ENCODE data around the gene PLEKHA1.

Gene PLEKHA1

DNA sequence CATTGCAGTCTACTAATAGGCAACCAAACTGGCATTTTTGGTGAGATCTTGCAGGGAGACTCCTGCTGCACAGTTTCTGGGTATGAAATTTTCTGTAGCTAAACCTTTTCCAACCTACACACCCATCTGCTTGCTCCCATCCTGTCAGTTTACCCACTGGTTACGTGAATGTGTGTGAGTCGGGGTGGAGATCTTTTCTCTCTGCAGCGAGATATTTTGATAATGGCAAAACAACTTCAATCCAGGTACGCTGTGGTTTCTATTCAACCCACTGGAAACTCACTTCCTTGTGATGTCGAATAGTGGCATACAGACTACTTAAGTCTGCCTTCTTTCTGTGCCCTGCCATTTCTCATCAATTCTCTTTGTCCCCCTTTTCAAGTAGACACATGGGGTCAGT, 4.5 kb downstream of the PLEKHA1 start:
- no peak for DNase-seq (ENCODE audit: low spot score)

DNA sequence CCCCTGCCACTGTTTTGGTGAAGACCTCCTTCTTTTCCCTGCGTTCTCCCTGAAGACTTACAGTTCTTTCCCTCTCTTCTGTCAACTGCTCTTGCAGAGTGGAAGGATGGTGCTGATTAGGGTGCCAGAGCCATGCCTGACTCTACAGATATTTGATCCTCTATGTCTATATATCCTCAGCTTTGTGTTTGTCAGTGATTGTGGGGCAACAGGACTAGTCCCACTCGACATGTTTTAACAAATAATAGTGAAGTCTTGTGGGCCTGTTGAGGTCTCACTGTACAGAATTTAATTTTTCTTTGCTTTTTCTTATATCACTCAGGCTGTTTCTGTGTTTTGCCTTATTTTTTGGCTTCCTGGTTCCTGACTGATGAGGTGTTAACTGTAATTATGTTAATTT, 5.0 kb downstream of the PLEKHA1 start:
- no peak for DNase-seq (ENCODE audit: low spot score)

DNA sequence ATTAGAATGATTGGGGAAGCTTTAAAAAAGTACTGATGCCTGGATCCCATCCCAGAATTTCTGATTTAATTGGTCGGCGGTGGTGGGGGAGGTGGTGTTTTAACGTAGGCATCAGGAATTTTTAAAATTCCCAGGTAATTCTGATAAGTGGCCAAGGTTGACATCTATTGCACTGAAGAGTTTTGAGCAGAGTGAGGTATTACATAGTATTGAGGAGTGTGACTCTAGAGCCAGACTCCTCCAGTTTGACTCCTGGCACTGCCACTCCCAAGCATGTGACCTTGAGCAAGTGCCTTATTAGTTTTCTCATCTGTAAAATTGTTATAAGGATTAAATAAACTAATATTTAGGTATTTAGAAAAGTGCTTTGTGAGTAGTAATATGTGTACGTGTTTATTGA, 6.2 kb downstream of the PLEKHA1 start:
- no peak for DNase-seq (ENCODE audit: low spot score)

DNA sequence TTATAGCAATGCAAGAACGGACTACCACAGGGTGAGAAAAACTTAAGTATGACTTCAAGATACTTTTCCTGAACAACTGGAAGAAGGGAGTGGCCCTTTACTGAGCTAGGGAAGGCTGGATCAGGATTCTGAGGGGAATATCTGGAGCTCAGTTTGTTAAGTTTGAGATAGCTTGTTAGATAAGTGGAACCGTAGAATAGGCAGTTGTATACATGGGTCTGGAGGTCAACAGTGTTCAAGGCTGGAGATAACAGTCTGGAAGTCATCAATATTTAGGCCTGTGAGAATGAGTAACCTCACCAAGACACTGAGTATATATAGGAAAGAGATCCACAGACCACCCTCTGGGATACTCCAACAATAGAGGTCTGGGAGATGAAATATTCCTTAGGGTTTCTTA, 7.2 kb downstream of the PLEKHA1 start:
- DNase-seq (ENCODE audit: low spot score): no peak

DNA sequence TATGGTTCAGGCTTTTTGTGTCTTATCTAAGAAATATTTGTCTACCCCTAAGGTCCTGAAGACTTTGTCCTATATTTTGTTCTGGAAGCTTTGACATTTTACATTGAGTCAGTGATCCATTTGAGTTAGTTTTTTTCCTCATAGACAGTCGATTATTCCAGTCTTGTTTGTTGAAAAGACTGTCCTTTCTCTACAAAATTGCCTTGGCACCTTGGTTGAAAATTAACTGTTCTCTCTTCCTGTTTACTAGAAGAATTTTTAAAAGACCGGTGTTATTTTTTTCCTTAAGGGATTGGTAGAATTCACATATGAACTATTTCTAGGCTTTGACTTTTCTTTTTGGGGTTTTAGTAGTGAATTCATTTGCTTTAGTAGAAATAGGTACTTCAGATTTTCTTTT, 12.0 kb downstream of the PLEKHA1 start:
- no peak for DNase-seq (ENCODE audit: low spot score)

DNA sequence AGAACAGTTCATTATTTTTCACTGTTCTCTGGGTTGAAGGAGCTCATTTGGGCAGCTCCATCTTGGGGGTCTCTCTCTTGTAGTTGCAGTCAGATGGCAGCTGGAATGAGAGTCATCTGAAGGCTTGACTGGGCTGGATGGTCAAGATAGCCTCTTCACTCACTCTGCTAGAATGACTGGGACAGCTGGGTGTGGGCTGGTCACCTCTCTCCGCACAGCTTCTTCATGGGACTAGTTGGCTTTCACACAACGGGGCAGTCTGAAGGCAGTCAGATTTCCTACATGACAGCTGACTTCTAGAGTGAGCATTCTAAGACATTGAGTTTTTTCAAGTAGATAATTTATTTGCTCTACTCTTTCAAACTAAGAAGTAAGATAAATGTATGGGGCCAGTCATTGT, 13.1 kb downstream of the PLEKHA1 start:
- no peak for DNase-seq (ENCODE audit: low spot score)

DNA sequence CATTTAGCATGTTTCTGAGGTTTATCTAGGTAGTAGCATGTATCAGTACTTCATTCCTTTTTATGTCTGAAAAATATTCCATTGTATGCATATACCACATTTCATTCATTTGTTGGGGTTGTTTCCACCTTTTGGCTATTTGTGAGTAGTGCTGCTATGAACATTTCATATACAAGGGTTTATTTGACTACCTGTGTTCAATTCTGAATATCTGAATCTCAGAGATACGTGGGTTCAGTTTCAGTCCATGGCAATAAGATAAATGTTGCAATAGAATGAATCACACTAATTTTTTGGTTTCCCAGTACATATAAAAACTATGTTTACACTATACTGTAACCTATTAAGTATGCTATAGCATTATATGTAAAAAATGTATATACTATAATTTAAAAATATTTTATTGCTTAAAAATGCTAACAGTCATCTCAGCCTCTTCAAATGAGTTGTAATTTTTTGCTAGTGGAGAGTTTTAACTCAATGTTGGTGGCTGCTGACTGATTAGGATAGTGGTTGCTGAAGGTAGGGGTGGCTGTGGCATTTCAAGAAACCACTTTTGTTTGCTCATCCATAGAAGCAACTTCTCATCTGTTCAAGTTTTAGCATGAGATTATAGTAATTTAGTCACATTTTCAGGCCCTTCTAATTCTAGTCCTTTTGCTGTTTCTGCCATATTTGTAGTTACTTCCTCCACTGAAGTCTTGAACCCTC, 13.9 kb downstream of the PLEKHA1 start:
- no peak for DNase-seq (ENCODE audit: low spot score)

DNA sequence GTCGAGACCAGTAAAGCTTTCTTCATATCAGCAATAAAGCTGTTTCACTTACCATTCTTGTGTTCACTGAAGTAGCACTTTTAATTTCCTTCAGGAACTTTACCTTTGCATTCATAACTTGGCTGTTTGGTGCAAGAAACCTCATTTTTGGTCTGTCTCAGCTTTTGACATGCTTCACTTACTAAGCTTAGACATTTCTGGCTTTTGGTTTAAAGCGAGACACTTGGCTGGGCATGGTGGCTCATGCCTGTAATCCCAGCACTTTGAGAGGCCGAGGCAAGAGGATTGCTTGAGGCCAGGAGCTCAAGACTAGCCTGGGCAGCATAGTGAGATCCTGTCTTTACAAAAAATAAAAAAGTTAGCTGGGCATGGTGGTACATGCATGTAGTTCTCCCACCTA, 15.8 kb downstream of the PLEKHA1 start:
- DNase-seq (ENCODE audit: low spot score): no peak

DNA sequence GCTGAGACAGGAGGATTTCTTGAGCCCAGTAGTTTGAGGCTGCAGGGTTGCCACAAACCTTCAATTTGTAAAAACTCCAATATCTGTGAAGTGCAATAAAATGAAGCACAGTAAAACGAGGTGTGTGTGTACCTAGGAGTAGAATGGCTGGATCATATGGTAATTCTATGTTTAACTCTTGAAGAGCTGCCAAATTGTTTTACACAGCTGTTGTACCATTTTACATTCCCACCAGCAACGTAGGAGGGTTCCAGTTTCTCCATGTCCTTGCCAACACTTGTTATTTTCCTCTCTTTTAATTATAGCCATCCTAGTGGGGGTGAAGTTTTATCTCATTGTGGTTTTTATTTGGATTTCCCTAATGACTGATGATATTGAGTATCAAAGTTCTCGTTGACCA, 16.2 kb downstream of the PLEKHA1 start:
- DNase-seq (ENCODE audit: low spot score): no peak

DNA sequence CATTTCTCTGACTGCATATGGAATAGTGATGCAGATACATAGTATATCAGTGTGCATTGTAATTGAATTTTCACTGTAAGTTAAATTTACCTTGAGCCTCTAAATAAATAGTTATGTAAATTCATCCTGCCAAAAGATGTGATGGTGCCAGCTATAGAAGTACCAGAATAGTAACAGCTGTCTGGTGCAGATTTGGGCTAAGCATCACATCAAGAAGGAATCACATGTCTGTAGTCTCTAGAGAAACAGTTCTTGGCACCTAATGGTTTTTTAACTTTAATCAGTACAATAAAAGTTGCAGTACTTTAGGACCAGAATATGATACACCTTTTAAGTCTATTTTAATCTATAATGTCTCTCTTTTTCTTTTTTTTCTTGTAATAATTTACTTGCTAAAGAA, 17.4 kb downstream of the PLEKHA1 start:
- no peak for DNase-seq (ENCODE audit: low spot score)

DNA sequence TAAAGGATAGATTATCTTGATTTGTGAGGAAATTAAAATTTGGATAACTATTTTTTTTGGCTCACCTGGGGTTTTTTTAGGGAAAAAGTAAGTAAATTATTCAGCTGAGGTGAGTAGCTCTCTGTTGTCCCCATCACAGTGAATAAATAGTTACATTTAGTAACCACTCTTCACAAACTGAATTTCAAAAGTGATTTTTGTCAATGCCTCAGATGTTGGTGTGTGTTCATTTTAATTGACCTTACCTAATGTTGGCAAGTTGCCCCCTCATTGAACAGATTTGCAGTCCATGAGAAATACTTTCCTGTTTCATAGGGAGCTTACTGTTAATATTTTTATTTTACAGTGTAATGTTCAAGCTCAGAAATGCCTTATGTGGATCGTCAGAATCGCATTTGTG, 18.3 kb downstream of the PLEKHA1 start:
- DNase-seq (ENCODE audit: low spot score): no peak

DNA sequence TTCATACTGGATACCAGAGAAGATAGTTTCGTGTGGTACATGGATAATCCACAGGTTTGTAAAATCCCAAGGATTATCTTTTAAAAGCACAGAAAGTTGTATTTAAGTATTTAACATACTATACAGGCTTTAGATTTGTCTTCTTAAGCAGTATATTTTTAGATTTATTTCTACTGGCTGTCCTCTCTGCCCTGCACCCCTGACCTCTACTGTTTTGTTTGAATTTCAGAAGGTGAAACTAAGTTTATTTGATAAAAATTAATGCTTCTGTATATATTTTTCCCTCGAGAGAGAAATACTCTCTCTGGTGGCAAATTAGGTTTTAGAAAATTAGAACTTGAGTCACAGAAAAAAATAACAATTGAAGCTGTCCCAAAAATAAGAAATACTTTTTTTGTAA, 18.8 kb downstream of the PLEKHA1 start:
- no peak for DNase-seq (ENCODE audit: low spot score)

DNA sequence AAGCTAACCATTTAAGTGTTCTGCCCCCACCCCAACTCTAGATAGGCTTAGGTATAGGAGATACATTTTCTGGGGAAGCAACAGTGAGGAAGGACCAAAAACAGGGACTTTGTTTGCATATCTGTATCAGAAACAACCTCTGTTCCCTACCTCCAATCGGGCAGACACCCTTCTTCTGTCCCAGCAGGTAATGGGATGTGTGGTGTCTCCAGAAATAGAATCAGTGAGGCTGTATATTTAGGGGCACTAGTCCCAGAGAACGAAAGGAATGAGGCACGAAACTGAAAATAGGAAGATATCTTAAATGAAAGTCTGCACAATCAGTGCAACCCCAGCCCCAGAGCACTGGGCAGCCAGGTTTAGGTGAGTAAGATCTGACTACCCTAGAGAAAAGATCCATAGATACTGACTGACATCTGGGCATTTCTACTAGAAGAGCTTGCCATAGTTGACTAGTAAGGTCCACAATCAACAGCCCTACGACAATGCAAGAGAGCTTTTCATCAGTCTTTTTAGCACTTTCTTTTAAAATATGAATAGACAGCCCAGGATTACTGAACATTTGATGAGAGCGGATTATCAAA, 28.1 kb downstream of the PLEKHA1 start:
- no peak for DNase-seq (ENCODE audit: low spot score)

DNA sequence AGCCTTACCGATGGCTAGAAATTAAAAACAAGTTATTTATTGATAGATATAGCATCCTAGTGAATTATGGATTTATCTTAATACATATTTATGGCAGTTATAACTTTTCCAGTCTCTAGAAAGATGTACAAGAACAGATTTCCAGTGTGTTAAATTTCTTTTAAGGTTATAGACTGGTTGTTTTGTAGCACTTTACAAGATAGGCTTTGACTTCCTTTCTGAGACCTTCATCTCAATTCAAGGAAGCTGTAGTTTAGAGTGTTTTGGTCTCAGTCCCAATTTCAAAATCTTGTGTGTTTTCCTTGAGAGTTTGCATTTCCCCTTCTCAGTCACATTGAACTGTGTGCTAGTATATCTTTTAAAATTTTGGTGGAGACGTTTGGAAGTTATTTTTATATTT, 30.1 kb downstream of the PLEKHA1 start:
- no peak for DNase-seq (ENCODE audit: low spot score)

DNA sequence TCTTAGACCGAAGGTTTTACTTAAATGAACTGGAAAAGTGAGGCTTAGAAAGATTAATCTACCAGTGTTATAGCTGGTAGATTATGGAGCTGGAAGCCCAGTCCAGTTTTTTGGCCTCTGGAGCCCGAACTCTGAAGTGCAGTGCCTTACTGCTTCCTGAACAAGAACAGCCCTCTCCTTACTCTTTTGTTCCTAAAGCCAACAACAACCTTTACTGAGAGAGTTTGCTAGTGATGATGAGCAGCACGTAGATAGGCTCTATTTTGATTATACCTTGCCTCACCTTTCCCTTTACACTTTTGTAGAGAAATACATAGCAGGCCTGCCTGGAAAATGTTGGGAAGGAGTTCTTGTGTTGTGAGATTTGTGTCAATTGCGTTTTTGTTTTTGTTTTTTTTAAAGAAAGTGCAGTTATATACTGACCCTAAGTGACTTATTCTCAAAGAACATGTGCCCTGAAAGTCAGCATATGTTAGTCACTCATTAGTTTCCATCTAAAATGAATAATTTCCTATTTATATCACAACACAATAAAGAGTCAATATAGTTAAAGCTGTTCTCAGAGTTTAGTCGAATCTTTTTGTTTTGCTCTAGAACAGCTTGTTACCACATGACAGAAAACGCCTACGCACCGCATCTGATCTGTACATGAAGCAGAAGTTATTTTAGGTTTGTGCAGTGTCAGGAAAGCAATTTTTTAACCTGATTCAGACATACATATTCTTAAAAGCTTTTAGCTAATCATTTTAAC, 33.0 kb downstream of the PLEKHA1 start:
- no peak for DNase-seq (ENCODE audit: low spot score)

DNA sequence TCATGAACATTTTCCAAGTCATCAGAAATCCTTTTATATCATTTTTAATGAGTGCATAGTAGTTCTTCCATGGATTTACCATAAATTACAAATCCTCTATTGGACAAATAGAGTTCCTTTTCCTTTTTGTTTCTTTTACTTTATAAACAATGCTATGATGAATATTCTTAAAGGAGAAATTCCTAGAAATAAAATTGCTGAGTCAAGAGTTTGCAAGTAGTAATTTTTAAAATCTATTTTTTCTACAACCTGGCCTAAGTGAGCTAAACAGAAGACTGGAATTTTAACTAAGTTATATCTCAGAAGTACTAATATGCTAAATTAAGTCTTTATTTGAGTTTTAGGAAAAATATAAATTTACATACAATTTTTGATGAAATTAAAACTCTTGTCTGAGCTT, 38.8 kb downstream of the PLEKHA1 start:
- no peak for DNase-seq (ENCODE audit: low spot score)

DNA sequence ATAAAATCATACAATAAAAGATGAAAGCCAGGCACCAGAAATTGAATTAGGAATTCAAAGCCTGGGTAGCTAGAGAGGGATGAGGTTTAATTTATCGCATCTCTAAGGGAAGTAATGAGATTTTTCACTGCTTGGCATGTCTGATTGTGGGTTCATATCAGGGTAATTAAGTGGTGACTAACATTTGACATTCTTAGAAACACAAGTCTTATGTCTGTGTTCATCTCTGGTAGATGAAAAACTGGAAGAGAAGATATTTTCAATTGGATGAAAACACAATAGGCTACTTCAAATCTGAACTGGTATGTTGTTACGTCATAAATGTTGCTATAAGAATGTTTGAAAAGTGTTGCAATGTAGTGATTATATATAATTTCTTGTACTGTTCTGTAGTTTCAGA, 43.2 kb downstream of the PLEKHA1 start:
- no peak for DNase-seq (ENCODE audit: low spot score)

DNA sequence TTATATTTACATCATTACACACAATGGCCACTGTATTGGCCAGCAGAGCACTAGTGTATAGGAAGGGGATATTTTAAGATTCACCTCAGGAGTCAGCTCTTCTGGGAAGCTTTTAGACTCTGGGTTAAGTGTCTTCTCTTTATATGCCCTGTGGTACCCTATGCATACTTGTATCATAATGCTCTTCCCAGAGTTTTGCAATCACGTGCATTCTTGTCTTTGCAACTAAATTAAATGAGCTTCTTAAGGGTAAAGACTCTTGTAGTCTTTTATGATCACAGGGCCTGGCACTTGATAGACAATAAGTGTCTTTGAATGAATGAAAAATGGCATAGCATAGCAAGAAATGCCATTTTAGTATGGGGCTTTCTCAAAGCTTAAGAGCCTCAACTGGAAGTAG, 44.5 kb downstream of the PLEKHA1 start:
- no peak for DNase-seq (ENCODE audit: low spot score)

DNA sequence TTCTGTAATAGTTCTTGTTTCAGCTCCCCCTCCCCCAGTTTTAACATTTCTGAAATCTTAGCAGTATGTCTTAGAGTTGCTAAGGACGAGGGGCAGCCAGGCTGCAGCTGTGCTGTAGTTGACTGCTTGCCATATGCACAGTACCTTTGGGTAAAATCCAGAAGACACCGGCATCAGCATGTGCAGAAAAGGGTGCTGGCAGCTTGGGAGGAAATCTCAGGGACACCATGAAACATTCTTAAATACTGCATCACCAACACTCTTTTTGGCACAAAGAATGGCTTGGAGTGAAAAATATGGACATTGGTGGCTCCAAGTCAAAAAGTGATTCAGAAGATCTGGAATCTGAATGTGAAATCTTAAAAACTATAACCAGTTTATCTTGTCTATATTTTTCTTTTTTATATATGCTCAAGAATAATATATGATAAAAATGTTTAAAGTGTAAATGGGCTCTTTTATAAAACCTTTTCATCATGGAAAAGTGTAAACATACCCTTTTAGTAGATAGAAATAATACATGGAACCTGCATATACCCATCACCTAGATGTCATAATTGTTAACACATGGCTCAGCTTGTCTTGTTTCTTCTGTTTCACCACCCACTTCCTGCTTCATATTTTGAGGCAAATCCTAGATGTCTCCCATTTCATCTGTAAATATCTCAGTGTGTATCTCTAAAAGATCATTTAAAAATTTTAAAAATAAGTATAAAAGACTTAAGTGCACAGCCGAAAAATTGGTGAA, 45.5 kb downstream of the PLEKHA1 start:
- DNase-seq (ENCODE audit: low spot score): no peak

DNA sequence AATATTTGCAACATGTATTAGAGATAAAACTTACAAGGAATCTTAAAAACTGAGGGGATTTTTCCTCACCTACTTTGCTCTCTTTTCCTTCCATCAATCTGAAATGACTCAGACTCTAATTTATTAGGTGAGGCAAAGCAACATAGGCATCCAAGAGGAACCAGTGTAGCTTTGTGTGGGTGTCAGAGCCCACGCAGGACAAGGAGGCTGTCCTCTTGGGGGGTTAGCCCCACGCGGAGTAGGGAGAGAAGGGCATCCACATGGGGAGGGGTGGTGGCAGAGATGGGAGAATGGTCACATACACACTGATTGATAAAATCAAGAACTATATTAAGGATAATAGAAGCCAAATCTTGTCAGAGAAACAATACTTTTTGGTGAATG, 46.1 kb downstream of the PLEKHA1 start:
- no peak for DNase-seq (ENCODE audit: low spot score)

DNA sequence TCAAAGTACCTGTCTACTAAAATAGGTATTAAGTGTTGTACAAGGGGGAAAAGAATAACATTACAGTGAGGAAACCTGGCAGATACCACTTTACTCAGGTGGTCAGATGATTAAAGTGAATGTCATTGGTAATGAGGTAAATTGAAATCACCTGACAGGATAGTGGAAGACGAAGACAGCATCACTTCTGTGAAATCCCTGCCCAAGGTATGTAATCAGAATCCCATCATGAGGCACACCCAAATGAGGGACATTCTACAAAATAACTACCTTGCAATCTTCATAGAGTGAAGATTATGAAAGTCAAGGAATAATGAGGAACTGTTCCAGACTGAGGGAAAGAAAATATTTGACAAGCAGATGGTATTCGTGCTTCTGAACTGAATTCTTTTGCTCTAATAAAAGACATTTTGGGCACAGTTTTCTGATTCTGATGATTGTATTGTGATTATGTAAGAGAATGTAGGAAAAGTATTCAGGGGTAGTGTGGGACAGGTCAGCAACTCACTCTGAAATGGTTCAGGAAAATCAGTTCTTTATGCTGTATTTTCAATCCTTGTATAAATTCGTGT, 46.6 kb downstream of the PLEKHA1 start:
- DNase-seq (ENCODE audit: low spot score): no peak

DNA sequence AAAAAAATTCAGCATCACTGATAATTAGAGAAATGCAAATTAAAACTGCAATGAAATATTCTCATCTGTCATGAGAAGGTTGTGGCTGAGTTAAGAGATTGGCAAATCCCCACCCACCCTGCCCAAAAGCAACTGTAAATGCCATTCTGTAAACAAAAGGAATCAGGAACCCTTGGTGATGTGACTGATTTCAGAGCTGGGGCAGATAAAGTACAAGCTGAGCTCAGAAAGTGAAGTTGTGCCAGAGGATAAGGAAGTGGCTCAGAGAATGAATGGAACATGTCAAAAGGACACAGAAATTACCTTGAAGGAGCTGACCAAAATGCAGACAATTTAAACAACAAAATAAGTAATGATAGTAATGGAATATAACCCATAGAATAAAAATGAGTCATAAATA, 47.2 kb downstream of the PLEKHA1 start:
- no peak for DNase-seq (ENCODE audit: low spot score)
